Panc1 (cell line): ENCODE data around the gene MAP3K4. TPM values are rescaled to one million over a fixed set of nuclear protein-coding genes. Genes with fewer than 3 reads are reported as not detected.

Experiments used
- ATAC-seq: fragments of 200-7000 bp; cut with Tn5 transposase; 2 replicates; pipeline ENCODE4 v1.9.1; 2020; ENCODE audit warnings: mild to moderate bottlenecking, moderate library complexity
- BruUV-seq: library from RNA; stranded (reverse); fragments of 400-500 nt; replicated peaks from 2 replicates; lab custom pipeline; 2021; lab: Mats Ljungman, UMichigan
- CTCF ChIA-PET: fragments of 300-600 bp; sonication (Branson Sonifier 250); formaldehyde crosslinking; loops from one replicate; lab custom pipeline; 2022; ENCODE audit warnings: antibody characterized with exemption; lab: Charles Lee
- POLR2A ChIA-PET: fragments of 300-600 bp; sonication (Branson Sonifier 250); formaldehyde crosslinking; loops from one replicate; lab custom pipeline; 2022; ENCODE audit warnings: antibody characterized with exemption; lab: Charles Lee
- DNase-seq: peaks from one replicate; pipeline ENCODE4 v3.0.0-alpha.2; 2010; ENCODE audit warnings: low read depth, low spot score
- H3K27ac ChIP-seq: 2 replicates; pipeline ENCODE4 v1.5.1; 2011; ENCODE audit warnings: mild to moderate bottlenecking, low read length, inconsistent platforms
- H3K27me3 ChIP-seq: fragments of 200-500 bp; sonication (Bioruptor generic); 2 replicates; pipeline ENCODE4 v1.6.0; 2014; ENCODE audit warnings: low read length, inconsistent platforms; ENCODE audit not compliant: control insufficient read depth, insufficient read depth
- H3K36me3 ChIP-seq: fragments of 200-500 bp; sonication (Bioruptor generic); 2 replicates; pipeline ENCODE4 v1.5.1; 2014; ENCODE audit warnings: inconsistent platforms, mild to moderate bottlenecking, low read length, moderate library complexity; ENCODE audit not compliant: control insufficient read depth, insufficient read depth
- H3K4me1 ChIP-seq: 2 replicates; pipeline ENCODE4 v1.5.1; 2011; ENCODE audit warnings: inconsistent platforms, mild to moderate bottlenecking, low read length, moderate library complexity; ENCODE audit not compliant: control insufficient read depth, insufficient read depth
- H3K4me3 ChIP-seq, 2 experiments: 2 replicates each; pipeline ENCODE4 v1.5.1; 2011 to 2012; ENCODE audit warnings: low read depth in 2 of 2, low read length in 2 of 2, mild to moderate bottlenecking in 2 of 2, inconsistent platforms in 1 of 2, moderate library complexity in 1 of 2
- H3K9me3 ChIP-seq: fragments of 200-500 bp; sonication (Bioruptor generic); 2 replicates; pipeline ENCODE4 v1.5.1; 2014; ENCODE audit warnings: low read depth, mild to moderate bottlenecking, inconsistent platforms, low read length, moderate library complexity; ENCODE audit not compliant: control insufficient read depth, insufficient read depth
- CTCF ChIP-seq: fragments of 450-650 bp; IDR thresholded peaks from 2 replicates; pipeline ENCODE4 v1.5.1; 2017; ENCODE audit warnings: mild to moderate bottlenecking
- POLR2AphosphoS5 ChIP-seq: IDR thresholded peaks from 2 replicates; pipeline ENCODE4 v1.6.1; 2012; ENCODE audit warnings: mild to moderate bottlenecking, low read depth, low read length, moderate library complexity
- REST ChIP-seq, 2 experiments: IDR thresholded peaks; 2 replicates each; pipeline ENCODE4 v1.6.1; 2011 to 2012; ENCODE audit warnings: low read depth in 2 of 2, control low read depth in 1 of 2, low read length in 1 of 2, mild to moderate bottlenecking in 1 of 2, moderate library complexity in 1 of 2; ENCODE audit not compliant: insufficient read depth in 1 of 2
- SIN3A ChIP-seq: IDR thresholded peaks from 2 replicates; pipeline ENCODE4 v1.6.1; 2012; ENCODE audit warnings: low read depth, mild to moderate bottlenecking, low read length, moderate library complexity, borderline replicate concordance; ENCODE audit not compliant: insufficient read depth
- TCF7L2 ChIP-seq: IDR thresholded peaks from 2 replicates; pipeline ENCODE4 v1.6.1; 2011; ENCODE audit warnings: mild to moderate bottlenecking, low read depth, low read length, inconsistent platforms
- in situ Hi-C: cut with HindIII; loops from 2 replicates; pipeline ENCODE4 v1.10.0; 2016; ENCODE audit warnings: low sequenced_read_pairs, low pct_unique_long_range_greater_than_20kb
- intact Hi-C: fragments of 100-400 bp; cut with micrococcal nuclease; formaldehyde crosslinking; loops from one replicate; pipeline ENCODE4 v1.10.0; 2022; ENCODE audit not compliant: unreplicated experiment
- total RNA-seq: library from RNA; stranded (reverse); gene quantifications from one replicate; pipeline ENCODE4 v1.2.1, GENCODE V29; 2021; ENCODE audit not compliant: unreplicated experiment

MAP3K4 gene
- total RNA-seq, 1 experiment from 2014 or later = 49.3 TPM

GRCh38 chr6:161104966-161105365, 113.4 kb downstream of the MAP3K4 start:
- H3K4me3 ChIP-seq = no peak overlapping the region
- in situ Hi-C loops = no loop called here
- no peak for ATAC-seq

GRCh38 chr6:161105408-161105807, 113.8 kb downstream of the MAP3K4 start:
- H3K36me3 ChIP-seq = peaks cover 28% of the 10 kb centered on the region
- intact Hi-C loops = no loop called here
- no peak overlapping the region for H3K4me3 ChIP-seq
- ATAC-seq = no peak
- H3K27ac ChIP-seq = no peak overlapping the region
- TF ChIP-seq CTCF = no peak
- no peak for TF ChIP-seq SIN3A
- TF ChIP-seq REST (IDR thresholded peaks at IDR 0.05; ENCODE audit: insufficient read depth in 1 of 2, low read depth in 2 of 2, low read length in 1 of 2) = no peak
- TF ChIP-seq POLR2AphosphoS5 = no peak
- no peak for TF ChIP-seq TCF7L2
- POLR2A ChIA-PET = no interaction called here
- no peaks in the 10 kb centered on the region for H3K4me1 ChIP-seq
- no TSS peak for BruUV-seq
- in situ Hi-C loops = no loop called here
- no peaks in the 10 kb centered on the region for H3K9me3 ChIP-seq
- H3K27me3 ChIP-seq = no peaks in the 10 kb centered on the region
- DNase-seq = no peak
- CTCF ChIA-PET = no interaction called here

More at GRCh38 chr6:161104966-161105365, 113.4 kb downstream of the MAP3K4 start:
- ChIA-PET CTCF (no interaction called here), POLR2A (no interaction called here)
- no peaks in the 10 kb centered on the region for H3K27me3 ChIP-seq
- BruUV-seq = no TSS peak
- DNase-seq = no peak
- H3K9me3 ChIP-seq = no peaks in the 10 kb centered on the region
- H3K36me3 ChIP-seq = peaks cover 28% of the 10 kb centered on the region
- no peak overlapping the region for H3K27ac ChIP-seq
- H3K4me1 ChIP-seq = no peaks in the 10 kb centered on the region
- intact Hi-C loops = loop anchor here (5.0 kb wide), 1 partner anchor 267 kb away; no protein-coding TSS in a partner anchor
- no peak for TF ChIP-seq CTCF
- TF ChIP-seq POLR2AphosphoS5 = no peak
- TF ChIP-seq SIN3A = no peak
- TF ChIP-seq REST (IDR thresholded peaks at IDR 0.05; ENCODE audit: insufficient read depth in 1 of 2, low read depth in 2 of 2, low read length in 1 of 2) = no peak
- TF ChIP-seq TCF7L2 = no peak
